Neuronal stem cell (in vitro differentiated cells): ENCODE measurements around the gene SCN5A.

Experiments
- DNase-seq: peaks from one replicate; pipeline ENCODE4 v3.0.0-alpha.2; 2013; ENCODE audit warnings: low spot score
- H2AFZ ChIP-seq: one replicate; pipeline ENCODE4 v1.6.1; 2013; ENCODE audit warnings: mild to moderate bottlenecking, low read length, inconsistent platforms
- H2AK5ac ChIP-seq: 2 replicates; pipeline ENCODE4 v1.6.1; 2013; ENCODE audit warnings: low read depth, mild to moderate bottlenecking, inconsistent platforms, low read length, moderate library complexity, mixed read lengths
- H2BK120ac ChIP-seq: 2 replicates; pipeline ENCODE4 v1.6.1; 2013; ENCODE audit warnings: low read depth, mild to moderate bottlenecking, inconsistent platforms, low read length, moderate library complexity, mixed read lengths
- H2BK12ac ChIP-seq: one replicate; pipeline ENCODE4 v1.6.1; 2013; ENCODE audit warnings: low read length, inconsistent platforms
- H2BK15ac ChIP-seq: 2 replicates; pipeline ENCODE4 v1.6.1; 2013; ENCODE audit warnings: mild to moderate bottlenecking, low read length, inconsistent platforms, mixed read lengths
- H2BK5ac ChIP-seq: one replicate; pipeline ENCODE4 v1.6.1; 2013; ENCODE audit warnings: inconsistent platforms, mild to moderate bottlenecking, low read length, moderate library complexity
- H3K14ac ChIP-seq: one replicate; pipeline ENCODE4 v1.6.1; 2013; ENCODE audit warnings: low read length, inconsistent platforms
- H3K18ac ChIP-seq: 2 replicates; pipeline ENCODE4 v1.6.1; 2013; ENCODE audit warnings: low read length, inconsistent platforms
- H3K23ac ChIP-seq: 2 replicates; pipeline ENCODE4 v1.6.1; 2013; ENCODE audit warnings: low read depth, mild to moderate bottlenecking, mixed read lengths, low read length, inconsistent platforms; ENCODE audit not compliant: poor library complexity
- H3K27ac ChIP-seq: replicated peaks from 3 replicates; pipeline ENCODE4 v1.5.1; 2013; ENCODE audit warnings: low read length, inconsistent platforms
- H3K27me3 ChIP-seq, 3 experiments: 2 replicates each; pipeline ENCODE4 v1.6.1; 2013; ENCODE audit warnings: low read length in 3 of 3, mild to moderate bottlenecking in 2 of 3, inconsistent platforms in 1 of 3, low read depth in 1 of 3, mixed read lengths in 1 of 3, moderate library complexity in 1 of 3; ENCODE audit not compliant: control insufficient read depth in 3 of 3, insufficient read depth in 3 of 3
- H3K36me3 ChIP-seq, 2 donors: replicated peaks in 1 of 2; 2 replicates each; pipeline ENCODE4 v1.6.1; 2013; ENCODE audit warnings: low read length in 2 of 2; ENCODE audit not compliant: control insufficient read depth in 2 of 2, insufficient read depth in 2 of 2
- H3K4ac ChIP-seq: 2 replicates; pipeline ENCODE4 v1.6.1; 2013; ENCODE audit warnings: inconsistent platforms, mild to moderate bottlenecking, low read length, moderate library complexity
- H3K4me1 ChIP-seq, 2 donors: 1 replicate in 1 of 2; 2 replicates in 1 of 2; pipeline ENCODE4 v1.6.1; 2013; ENCODE audit warnings: low read length in 2 of 2, low read depth in 1 of 2; ENCODE audit not compliant: control insufficient read depth in 2 of 2, insufficient read depth in 1 of 2
- H3K4me2 ChIP-seq: one replicate; pipeline ENCODE4 v1.6.1; 2013; ENCODE audit warnings: mild to moderate bottlenecking, low read length, inconsistent platforms; ENCODE audit not compliant: insufficient read depth, poor library complexity, severe bottlenecking
- H3K4me3 ChIP-seq, 2 donors: 2 replicates each; pipeline ENCODE4 v1.5.1; 2013; ENCODE audit warnings: low read length in 2 of 2, mild to moderate bottlenecking in 2 of 2, inconsistent platforms in 1 of 2, moderate library complexity in 1 of 2
- H3K79me1 ChIP-seq: one replicate; pipeline ENCODE4 v1.6.1; 2013; ENCODE audit warnings: low read depth, mild to moderate bottlenecking, inconsistent platforms, low read length, moderate library complexity
- H3K9ac ChIP-seq: one replicate; pipeline ENCODE4 v1.6.1; 2013; ENCODE audit warnings: mild to moderate bottlenecking, low read depth, low read length, inconsistent platforms; ENCODE audit not compliant: poor library complexity
- H3K9me3 ChIP-seq, 2 donors: replicated peaks in 1 of 2; 2 replicates each; pipeline versions ENCODE3 to v1.6.1; 2013; ENCODE audit warnings: low read length in 2 of 2, mild to moderate bottlenecking in 2 of 2, inconsistent platforms in 1 of 2, low read depth in 1 of 2, mixed read lengths in 1 of 2, moderate library complexity in 1 of 2; ENCODE audit not compliant: control insufficient read depth in 2 of 2, insufficient read depth in 1 of 2
- H4K8ac ChIP-seq: one replicate; pipeline ENCODE4 v1.6.1; 2013; ENCODE audit warnings: low read depth, mild to moderate bottlenecking, inconsistent platforms, low read length, moderate library complexity
- H4K91ac ChIP-seq: one replicate; pipeline ENCODE4 v1.6.1; 2013; ENCODE audit warnings: low read length, low read depth, mild to moderate bottlenecking, inconsistent platforms; ENCODE audit not compliant: poor library complexity
- WGBS, 2 donors: extraction: QIAGEN DNeasy Blood & Tissue Kit; methylation state at CpG; one replicate each; pipeline ENCODE4 v1.1.7; 2013; ENCODE audit warnings: missing lambda C conversion rate in 2 of 2, mixed read lengths in 1 of 2; ENCODE audit not compliant: insufficient read length in 2 of 2, insufficient replicate concordance in 1 of 2; ENCODE audit errors: extremely low coverage in 2 of 2; 5-methylcytosine and 5-hydroxymethylcytosine counted together

The SCN5A gene

GRCh38 chr3:38628835-38629234 is 20.7 kb downstream of the SCN5A start:
- Histone ChIP-seq H2BK120ac (no peak overlapping the region), H3K4ac (no peak overlapping the region), H3K4me2 (no peak overlapping the region), H3K27me3 (peaks cover 0 to 56% (median 0%) of the 10 kb centered on the region in 3 experiments), H2BK12ac (no peak overlapping the region), H3K9ac (no peak overlapping the region), H3K4me1 (peaks cover 0 to 12% of the 10 kb centered on the region in 2 donors), H4K8ac (no peak overlapping the region), H4K91ac (no peak overlapping the region), H2AK5ac (peak overlapping the region; percentile 4), H3K14ac (no peak overlapping the region), H3K23ac (no peak overlapping the region), H3K4me3 (no peak overlapping the region), H3K79me1 (no peaks in the 10 kb centered on the region), H3K27ac (no peak overlapping the region), H3K36me3 (no peaks in the 10 kb centered on the region), H3K18ac (no peak overlapping the region), H2BK5ac (no peak overlapping the region), H2BK15ac (no peak overlapping the region), H2AFZ (no peak overlapping the region), H3K9me3 (no peaks in the 10 kb centered on the region)
- no peak for DNase-seq
- no CpG with 5 or more reads among the region's 5 CpGs for WGBS, 2 donors

- Histone ChIP-seq H3K9me3 (no peaks in the 10 kb centered on the region), H3K4me3 (no peak overlapping the region), H3K27me3 (peaks cover 0 to 57% (median 0%) of the 10 kb centered on the region in 3 experiments), H3K9ac (no peak overlapping the region), H2BK120ac (no peak overlapping the region), H3K4ac (no peak overlapping the region), H4K8ac (peak overlapping the region; percentile 48), H2AK5ac (no peak overlapping the region), H3K23ac (peak overlapping the region; percentile 25), H2AFZ (no peak overlapping the region), H3K79me1 (no peaks in the 10 kb centered on the region), H3K36me3 (no peaks in the 10 kb centered on the region), H3K4me2 (no peak overlapping the region), H2BK15ac (no peak overlapping the region), H3K14ac (no peak overlapping the region), H2BK12ac (no peak overlapping the region), H3K27ac (no peak overlapping the region), H3K4me1 (peaks cover 0 to 15% of the 10 kb centered on the region in 2 donors), H3K18ac (peak overlapping the region; percentile 69), H2BK5ac (no peak overlapping the region), H4K91ac (no peak overlapping the region)
- peak; percentile 41 for DNase-seq
- no CpG with 5 or more reads among the region's 4 CpGs for WGBS, 2 donors
Measured at GRCh38 chr3:38627956-38628355, 21.5 kb downstream of the SCN5A start.

- Histone ChIP-seq H3K4me3 (no peak overlapping the region), H3K27ac (no peak overlapping the region), H2BK15ac (no peak overlapping the region), H3K36me3 (no peaks in the 10 kb centered on the region), H2AK5ac (no peak overlapping the region), H3K27me3 (peaks cover 0 to 50% (median 0%) of the 10 kb centered on the region in 3 experiments), H3K9me3 (no peaks in the 10 kb centered on the region), H3K14ac (no peak overlapping the region), H2AFZ (no peak overlapping the region), H2BK5ac (no peak overlapping the region), H4K8ac (no peak overlapping the region), H3K9ac (no peak overlapping the region), H2BK12ac (no peak overlapping the region), H3K18ac (no peak overlapping the region), H3K4me2 (no peak overlapping the region), H2BK120ac (no peak overlapping the region), H3K23ac (peak overlapping the region; percentile 57), H3K4me1 (peaks cover 0 to 15% of the 10 kb centered on the region in 2 donors), H3K4ac (no peak overlapping the region), H4K91ac (no peak overlapping the region), H3K79me1 (no peaks in the 10 kb centered on the region)
- DNase-seq, result no peak
- WGBS, 2 donors, result no CpG with 5 or more reads among the region's 5 CpGs
Measured at GRCh38 chr3:38626171-38626570, 23.3 kb downstream of the SCN5A start.

GRCh38 chr3:38623539-38623938 is 25.9 kb downstream of the SCN5A start:
- no CpG with 5 or more reads among the region's 10 CpGs for WGBS, 2 donors
- H3K36me3 ChIP-seq, result no peaks in the 10 kb centered on the region

More at GRCh38 chr3:38623539-38623938, 25.9 kb downstream of the SCN5A start:
- Histone ChIP-seq H3K4me3 (no peak overlapping the region), H2BK120ac (no peak overlapping the region), H3K23ac (peak overlapping the region; percentile 46), H2AK5ac (peak overlapping the region; percentile 91), H3K14ac (peak overlapping the region; percentile 63), H2BK5ac (peak overlapping the region; percentile 32), H2AFZ (no peak overlapping the region), H3K27me3 (peaks cover 0 to 39% (median 0%) of the 10 kb centered on the region in 3 experiments), H4K91ac (no peak overlapping the region), H2BK12ac (no peak overlapping the region), H3K9ac (peak overlapping the region; percentile 9), H3K4me1 (peaks cover 0 to 4% of the 10 kb centered on the region in 2 donors), H3K9me3 (no peaks in the 10 kb centered on the region), H3K4ac (no peak overlapping the region), H4K8ac (peak overlapping the region; percentile 8), H3K79me1 (no peaks in the 10 kb centered on the region), H3K27ac (no peak overlapping the region), H3K4me2 (no peak overlapping the region), H2BK15ac (peak overlapping the region; percentile 34), H3K18ac (peak overlapping the region; percentile 8)
- DNase-seq, result no peak
